IMR-90 (cell line): Measurements from ENCODE around the gene MRPL28. TPM values are rescaled to one million over a fixed set of nuclear protein-coding genes. Genes with fewer than 3 reads are reported as not detected.

Experiments
- ATAC-seq: fragments of 200-7000 bp; cut with Tn5 transposase; 2 replicates; pipeline ENCODE4 v1.9.1; 2020; ENCODE audit warnings: low read depth, mild to moderate bottlenecking, moderate library complexity
- BruUV-seq: library from RNA; stranded (reverse); fragments of 400-500 nt; replicated peaks from 2 replicates; lab custom pipeline; 2021; lab: Mats Ljungman, UMichigan
- CTCF ChIA-PET: fragments of 300-600 bp; formaldehyde crosslinking; extraction: SDS; loops from one replicate; lab custom pipeline; 2021; ENCODE audit warnings: antibody characterized with exemption; lab: Yijun Ruan, JAX
- POLR2A ChIA-PET: fragments of 300-600 bp; sonication (Branson Sonifier 250); formaldehyde crosslinking; loops from one replicate; lab custom pipeline; 2022; ENCODE audit warnings: antibody characterized with exemption; ENCODE audit not compliant: unreplicated experiment; lab: Charles Lee
- DNase-seq: peaks from one replicate; pipeline ENCODE4 v3.0.0; 2013
- H2AFZ ChIP-seq: replicated peaks from 2 replicates; pipeline ENCODE3; 2013; ENCODE audit warnings: low read length, mild to moderate bottlenecking; ENCODE audit not compliant: poor library complexity
- H2AK5ac ChIP-seq: 2 replicates; pipeline ENCODE4 v1.6.1; 2013; ENCODE audit warnings: low read depth, low read length, inconsistent platforms
- H2AK9ac ChIP-seq: replicated peaks from 2 replicates; pipeline ENCODE3; 2013; ENCODE audit warnings: mild to moderate bottlenecking, low read depth, low read length, moderate library complexity; ENCODE audit not compliant: poor library complexity
- H2BK120ac ChIP-seq: 2 replicates; pipeline ENCODE4 v1.6.1; 2013; ENCODE audit warnings: low read depth, low read length, inconsistent platforms
- H2BK15ac ChIP-seq: 3 replicates; pipeline ENCODE4 v1.6.1; 2013; ENCODE audit warnings: low read depth, low read length, inconsistent platforms
- H2BK20ac ChIP-seq: 2 replicates; pipeline ENCODE4 v1.6.1; 2013; ENCODE audit warnings: low read depth, mild to moderate bottlenecking, inconsistent platforms, low read length, moderate library complexity
- H2BK5ac ChIP-seq: 2 replicates; pipeline ENCODE4 v1.6.1; 2013; ENCODE audit warnings: mild to moderate bottlenecking, low read depth, low read length, inconsistent platforms; ENCODE audit not compliant: poor library complexity, severe bottlenecking
- H3K14ac ChIP-seq: replicated peaks from 2 replicates; pipeline ENCODE4 v1.6.1; 2013; ENCODE audit warnings: low read depth, low read length, inconsistent platforms
- H3K18ac ChIP-seq: 2 replicates; pipeline ENCODE4 v1.6.1; 2013; ENCODE audit warnings: low read depth, low read length, control low read depth
- H3K23ac ChIP-seq: 2 replicates; pipeline ENCODE4 v1.6.1; 2013; ENCODE audit warnings: low read depth, low read length, inconsistent platforms
- H3K27ac ChIP-seq: 2 replicates; pipeline ENCODE4 v1.5.1; 2013; ENCODE audit warnings: mild to moderate bottlenecking, control low read depth, low read length; ENCODE audit not compliant: insufficient read depth
- H3K27me3 ChIP-seq: 2 replicates; pipeline ENCODE4 v1.6.1; 2013; ENCODE audit warnings: low read length; ENCODE audit not compliant: control insufficient read depth, insufficient read depth
- H3K36me3 ChIP-seq: 2 replicates; pipeline ENCODE4 v1.6.1; 2013; ENCODE audit warnings: low read length, mixed read lengths; ENCODE audit not compliant: control insufficient read depth, insufficient read depth
- H3K4ac ChIP-seq: 2 replicates; pipeline ENCODE4 v1.6.1; 2013; ENCODE audit warnings: low read depth, low read length, inconsistent platforms
- H3K4me1 ChIP-seq: 2 replicates; pipeline ENCODE4 v1.6.1; 2013; ENCODE audit warnings: low read length, mixed read lengths; ENCODE audit not compliant: control insufficient read depth, insufficient read depth
- H3K4me2 ChIP-seq: 2 replicates; pipeline ENCODE4 v1.6.1; 2013; ENCODE audit warnings: low read depth, mild to moderate bottlenecking, control low read depth, low read length, moderate library complexity
- H3K4me3 ChIP-seq: 2 replicates; pipeline ENCODE4 v1.5.1; 2013; ENCODE audit warnings: low read depth, mild to moderate bottlenecking, control low read depth, low read length, moderate library complexity; ENCODE audit not compliant: insufficient read depth
- H3K56ac ChIP-seq: 2 replicates; pipeline ENCODE4 v1.6.1; 2013; ENCODE audit warnings: low read length, inconsistent platforms; ENCODE audit not compliant: insufficient read depth; ENCODE audit errors: extremely low read depth
- H3K79me1 ChIP-seq, 2 experiments: 2 replicates each; pipeline ENCODE4 v1.6.1; 2013; ENCODE audit warnings: low read length in 2 of 2, inconsistent platforms in 1 of 2, low read depth in 1 of 2
- H3K9ac ChIP-seq: 2 replicates; pipeline ENCODE4 v1.6.1; 2013; ENCODE audit warnings: low read depth, low read length, control low read depth
- H3K9me1 ChIP-seq: 2 replicates; pipeline ENCODE4 v1.6.1; 2013; ENCODE audit warnings: low read length, inconsistent platforms; ENCODE audit not compliant: insufficient read depth
- H3K9me3 ChIP-seq: 2 replicates; pipeline ENCODE4 v1.6.1; 2013; ENCODE audit warnings: low read length; ENCODE audit not compliant: control insufficient read depth, insufficient read depth
- H4K20me1 ChIP-seq: 2 replicates; pipeline ENCODE4 v1.6.1; 2013; ENCODE audit warnings: low read length, inconsistent platforms; ENCODE audit not compliant: insufficient read depth
- H4K5ac ChIP-seq: 2 replicates; pipeline ENCODE4 v1.6.1; 2013; ENCODE audit warnings: mild to moderate bottlenecking, low read depth, low read length, control low read depth
- H4K8ac ChIP-seq, 2 experiments: 2 replicates each; pipeline ENCODE4 v1.6.1; 2013; ENCODE audit warnings: low read depth in 2 of 2, low read length in 2 of 2, control low read depth in 1 of 2, inconsistent platforms in 1 of 2
- H4K91ac ChIP-seq: 2 replicates; pipeline ENCODE4 v1.6.1; 2013; ENCODE audit warnings: low read depth, low read length, inconsistent platforms; ENCODE audit not compliant: insufficient read depth
- CHD1 ChIP-seq: IDR thresholded peaks from 2 replicates; pipeline ENCODE4 v1.6.1; 2012; ENCODE audit warnings: low read depth, low read length, improper control_type of control experiment
- MAFK ChIP-seq: IDR thresholded peaks from 2 replicates; pipeline ENCODE4 v1.6.1; 2012; ENCODE audit warnings: low read depth, low read length, improper control_type of control experiment
- NFE2L2 ChIP-seq: fragments of 150-350 bp; IDR thresholded peaks from 2 replicates; pipeline ENCODE4 v1.6.1; 2016; ENCODE audit warnings: low read depth, mild to moderate bottlenecking, low read length
- POLR2A ChIP-seq: IDR thresholded peaks from 2 replicates; pipeline ENCODE4 v1.6.1; 2012; ENCODE audit warnings: mild to moderate bottlenecking, low read depth, low read length
- RCOR1 ChIP-seq: IDR thresholded peaks from 2 replicates; pipeline ENCODE4 v1.6.1; 2012; ENCODE audit warnings: mild to moderate bottlenecking, low read length, improper control_type of control experiment; ENCODE audit not compliant: insufficient replicate concordance
- SMC3 ChIP-seq: fragments of 150-350 bp; IDR thresholded peaks from 2 replicates; pipeline ENCODE4 v1.6.1; 2016; ENCODE audit warnings: low read depth, mild to moderate bottlenecking, antibody characterized with exemption, low read length, moderate library complexity
- whole genome bisulfite sequencing, 2 experiments: methylation state at CpG; one replicate each; pipeline versions ENCODE4 v1.1.5 to v1.1.7; 2013; ENCODE audit warnings: missing lambda C conversion rate in 2 of 2; ENCODE audit not compliant: insufficient read length in 1 of 2; ENCODE audit errors: extremely low coverage in 2 of 2; 5-methylcytosine and 5-hydroxymethylcytosine counted together
- dilution Hi-C: fragments of 300-500 bp; cut with HindIII; formaldehyde crosslinking; loops from one replicate; pipeline ENCODE4 v1.14.3; 2018; ENCODE audit warnings: low sequenced_read_pairs; ENCODE audit not compliant: unreplicated experiment
- in situ Hi-C: fragments of 300-500 bp; cut with MboI; formaldehyde crosslinking; loops from 3 replicates; pipeline ENCODE4 v1.14.3; 2019; ENCODE audit warnings: low sequenced_read_pairs, inconsistent platforms, mixed read lengths
- intact Hi-C: fragments of 100-400 bp; cut with micrococcal nuclease; formaldehyde crosslinking; loops from 2 replicates; pipeline ENCODE4 v1.10.0; 2022
- polyA plus RNA-seq, 3 experiments: library from polyadenylated mRNA; depleted of rRNA; stranded (reverse); fragments of >200 nt; gene quantifications; 2 replicates each; pipeline ENCODE4 v1.2.3, GENCODE V29; 2012; ENCODE audit warnings: low replicate concordance in 1 of 3
- total RNA-seq: library from RNA; depleted of rRNA; stranded (reverse); fragments of >200 nt; gene quantifications from 2 replicates; pipeline ENCODE4 v1.2.3, GENCODE V29; 2012

The MRPL28 gene
- total and polyA plus RNA-seq, 2 of the 4 experiments (the other 2 are of a cell fraction), result 104 to 181 TPM

- no peak overlapping the region for H3K23ac ChIP-seq
- H2BK20ac ChIP-seq, result no peak overlapping the region
- no peak overlapping the region for H2BK15ac ChIP-seq
- H3K18ac ChIP-seq, result no peak overlapping the region
- ChIA-PET POLR2A (no interaction called here), CTCF (no interaction called here)
- no peaks in the 10 kb centered on the region for H4K20me1 ChIP-seq
- H3K9me3 ChIP-seq, result no peaks in the 10 kb centered on the region
- H3K56ac ChIP-seq, result no peak overlapping the region
- H3K14ac ChIP-seq, result no peak overlapping the region
- H2AK9ac ChIP-seq, result peak overlapping the region; percentile 42
- no peaks in the 10 kb centered on the region for H3K27me3 ChIP-seq
- no peak overlapping the region for H3K9ac ChIP-seq
- WGBS, 2 experiments, result 74% methylated on average over 7 of the region's 16 CpGs; no CpG with 5 or more reads in 1 of the 2 experiments
- DNase-seq, result no peak
- H3K79me1 ChIP-seq, result peaks cover 0 to 7% of the 10 kb centered on the region in 2 experiments
- BruUV-seq, result no TSS peak
- H2BK5ac ChIP-seq, result no peak overlapping the region
- H4K91ac ChIP-seq, result no peak overlapping the region
- dilution Hi-C loops, result no loop called here
- H3K4me1 ChIP-seq, result no peaks in the 10 kb centered on the region
- no peak overlapping the region for H3K4me3 ChIP-seq
- H2BK120ac ChIP-seq, result no peak overlapping the region
- H2AK5ac ChIP-seq, result no peak overlapping the region
- TF ChIP-seq POLR2A (no peak), MAFK (no peak), SMC3 (no peak), RCOR1 (no peak), NFE2L2 (no peak), CHD1 (no peak)
- no peak overlapping the region for H4K8ac ChIP-seq
- H3K36me3 ChIP-seq, result peaks cover 2% of the 10 kb centered on the region; the same call in 1 of the 2 replicates
- no peak overlapping the region for H3K4me2 ChIP-seq
- H2AFZ ChIP-seq, result no peak overlapping the region
- H4K5ac ChIP-seq, result no peak overlapping the region
- no peaks in the 10 kb centered on the region for H3K9me1 ChIP-seq
- no peak overlapping the region for H3K4ac ChIP-seq
- H3K27ac ChIP-seq, result no peak overlapping the region
- no peak for ATAC-seq
- intact Hi-C loops, result no loop called here
- in situ Hi-C loops, result no loop called here
Measured at GRCh38 chr16:407253-407652, 36.9 kb upstream of the MRPL28 start.
